Ovary (tissue), 9 donors: Measurements from ENCODE around the gene UBE3C. TPM values are rescaled to one million over a fixed set of nuclear protein-coding genes. Genes with fewer than 3 reads are reported as not detected.
"Not testable (repeated sequence)": the region's sequence is repeated elsewhere in the genome, so short reads cannot be mapped to it uniquely, and the experiment has no call there.

Experiments
- DNase-seq, 5 donors: peaks; one replicate each; pipeline ENCODE4 v3.0.0-alpha.2; 2019 to 2020
- H3K27ac ChIP-seq, 2 donors: fragments of 200-600 bp; one replicate each; pipeline versions ENCODE4 v1.5.1 to v1.8.0; 2019 to 2022
- H3K27me3 ChIP-seq: fragments of 200-600 bp; one replicate; pipeline ENCODE4 v1.8.0; 2022
- H3K36me3 ChIP-seq: fragments of 200-600 bp; sonication (generic); one replicate; pipeline ENCODE4 v1.5.1; 2019
- H3K4me1 ChIP-seq: one replicate; pipeline ENCODE4 v1.8.1; 2013; ENCODE audit warnings: mild to moderate bottlenecking, moderate library complexity; ENCODE audit not compliant: insufficient read depth
- H3K4me3 ChIP-seq: fragments of 200-600 bp; sonication (generic); one replicate; pipeline ENCODE4 v1.5.1; 2017
- H3K9me3 ChIP-seq, 2 donors: fragments of 200-600 bp in 1 of 2; sonication (generic) in 1 of 2; one replicate each; pipeline versions ENCODE4 v1.5.1 to v1.8.1; 2013 to 2019; ENCODE audit warnings: mild to moderate bottlenecking in 1 of 2, moderate library complexity in 1 of 2
- CTCF ChIP-seq, 3 donors: fragments of 450-650 bp in 2 of 3; fragments of 200-600 bp in 1 of 3; IDR thresholded peaks; one replicate each; pipeline versions ENCODE4 v1.5.1 to v1.8.0; 2016 to 2022; ENCODE audit warnings: antibody characterized with exemption in 3 of 3, mild to moderate bottlenecking in 1 of 3
- EP300 ChIP-seq: sonication (generic); formaldehyde crosslinking; IDR thresholded peaks from one replicate; pipeline ENCODE4 v1.6.1; 2017; ENCODE audit warnings: antibody characterized with exemption
- POLR2A ChIP-seq: fragments of 450-650 bp; IDR thresholded peaks from one replicate; pipeline ENCODE4 v1.6.1; 2017; ENCODE audit warnings: antibody characterized with exemption, mild to moderate bottlenecking, moderate library complexity
- WGBS, 3 donors: extraction: QIAGEN DNeasy Blood & Tissue Kit in 1 of 3; methylation state at CpG; one replicate each; pipeline versions ENCODE4 v1.1.5 to v1.1.7; 2013 to 2017; 5-methylcytosine and 5-hydroxymethylcytosine counted together
- intact Hi-C, 4 donors: fragments of 100-400 bp; cut with DNase I; formaldehyde crosslinking; loops; one replicate each; pipeline versions ENCODE4 v1.11.0 to v1.15.1; 2022 to 2023
- polyA plus RNA-seq, 2 donors: library from polyadenylated mRNA; stranded (reverse); fragments of 200-250 nt in 1 of 2; fragments of 350-450 nt in 1 of 2; fragmentation: Illumina TruSeq in 1 of 2; extraction: RNeasy Lipid Tissue Mini Kit (QIAGEN cat#74804) in 1 of 2; gene quantifications; one replicate each; pipeline ENCODE4 v1.2.3, GENCODE V29; 2013 to 2014
- total RNA-seq, 7 donors: library from RNA; depleted of rRNA in 2 of 7; stranded (reverse); fragments of >200 nt in 2 of 7; fragmentation: NEBNext Ultra II Directional in 3 of 7; extraction: Animal tissue kit (Norgen Biotek cat#: 25700) in 3 of 7; gene quantifications; one replicate each; pipeline versions ENCODE4 v1.1.0 to v1.2.4, GENCODE V29; 2016 to 2023
- donor health status: DM: no; HTN: no; CAD: no; lungs with moderate emphysema.
- donor health status: DM: no; HTN: no; CAD: no.
- donor health status: Bipolar disorder and iron deficiency.
- donor health status: DM: yes; HTN: yes; CAD: no.
- donor health status: DM: no; HTN: no; CAD: no.
- donor health status: DM: yes; HTN: yes; CAD: no.

The UBE3C gene
- total and polyA plus RNA-seq, 9 donors = 21.5 to 62.7 (median 45.4) TPM

- Histone ChIP-seq H3K27ac (no peak overlapping the region), H3K27me3 (no peaks in the 10 kb centered on the region), H3K36me3 (no peaks in the 10 kb centered on the region), H3K9me3 (no peaks in the 10 kb centered on the region), H3K4me3 (no peak overlapping the region), H3K4me1 (no peaks in the 10 kb centered on the region)
- intact Hi-C loops = no loop called here
- TF ChIP-seq EP300 (no peak), POLR2A (no peak), CTCF (IDR thresholded peaks at IDR 0.05) (no peak)
- WGBS, 3 donors = 82 to 86% (median 83%) methylated on average over 8 of the region's 8 CpGs
- no peak for DNase-seq
These were observed 14.5 kb downstream of the UBE3C start for GRCh38 chr7:157153260-157153659.

- Histone ChIP-seq H3K4me3 (no peak overlapping the region), H3K36me3 (no peaks in the 10 kb centered on the region), H3K4me1 (peaks cover 3% of the 10 kb centered on the region), H3K27me3 (no peaks in the 10 kb centered on the region), H3K27ac (no peak overlapping the region), H3K9me3 (no peaks in the 10 kb centered on the region)
- no peak for TF ChIP-seq CTCF (IDR thresholded peaks at IDR 0.05)
- TF ChIP-seq POLR2A = no peak
- TF ChIP-seq EP300 = no peak
- no peak for DNase-seq
- intact Hi-C loops = no loop called here
These were observed 17.2 kb downstream of the UBE3C start for GRCh38 chr7:157155959-157156358.

- TF ChIP-seq POLR2A (no peak), EP300 (no peak), CTCF (IDR thresholded peaks at IDR 0.05) (no peak)
- no peaks in the 10 kb centered on the region for H3K36me3 ChIP-seq
- no peaks in the 10 kb centered on the region for H3K9me3 ChIP-seq
- H3K4me1 ChIP-seq = peaks cover 3% of the 10 kb centered on the region
- DNase-seq = no peak
- H3K27ac ChIP-seq = no peak overlapping the region
- WGBS, 3 donors = 70 to 80% (median 73%) methylated on average over 4 of the region's 4 CpGs
- H3K4me3 ChIP-seq = no peak overlapping the region
- no peaks in the 10 kb centered on the region for H3K27me3 ChIP-seq
- intact Hi-C loops = no loop called here
These were observed 19.7 kb downstream of the UBE3C start for GRCh38 chr7:157158400-157158799.

- H3K27me3 ChIP-seq, H3K9me3 ChIP-seq, intact Hi-C loops, H3K36me3 ChIP-seq, DNase-seq, H3K27ac ChIP-seq, H3K4me3 ChIP-seq, H3K4me1 ChIP-seq: not testable (repeated sequence)
- 32 to 70% (median 52%) methylated on average over 9 of the region's 9 CpGs for WGBS, 3 donors
These were observed 20.8 kb downstream of the UBE3C start for GRCh38 chr7:157159537-157159936.

GRCh38 chr7:157160433-157160832 is 21.7 kb downstream of the UBE3C start:
- H3K36me3 ChIP-seq = no peaks in the 10 kb centered on the region
- no peak overlapping the region for H3K4me3 ChIP-seq
- H3K27me3 ChIP-seq = no peaks in the 10 kb centered on the region
- TF ChIP-seq POLR2A = no peak
- no peak for TF ChIP-seq EP300
- no peak for TF ChIP-seq CTCF (IDR thresholded peaks at IDR 0.05)
- H3K9me3 ChIP-seq = no peaks in the 10 kb centered on the region
- H3K27ac ChIP-seq = no peak overlapping the region
- DNase-seq = no peak
- H3K4me1 ChIP-seq = peaks cover 3% of the 10 kb centered on the region
- intact Hi-C loops = no loop called here
- 77 to 87% (median 80%) methylated on average over 1 of the region's 1 CpG for WGBS, 3 donors
